Stimulated activated naive CD8-positive, alpha-beta T cell treated with anti-CD3 and anti-CD28 coated beads, Interleukin-15, amount 100 ng/mL, for 72 hours (primary cell): ENCODE data around the gene TRPM1.

ENCODE experiments used
- ATAC-seq: fragments of 150-1000 bp; cut with Tn5 transposase; 2 replicates; pipeline ENCODE4 v1.10.0; 2021; ENCODE audit warnings: mild to moderate bottlenecking, moderate library complexity
- DNase-seq, 2 donors: peaks; one replicate each; pipeline ENCODE4 v3.0.0; 2021 to 2022
- H3K27ac Mint-ChIP-seq, 2 donors: one replicate each; pipeline ENCODE4 v1.8.0; 2022; ENCODE audit warnings: mild to moderate bottlenecking in 2 of 2, mixed read lengths in 2 of 2, moderate library complexity in 2 of 2
- H3K27me3 Mint-ChIP-seq: one replicate; pipeline ENCODE4 v1.8.0; 2022; ENCODE audit warnings: mixed read lengths
- H3K4me1 Mint-ChIP-seq: one replicate; pipeline ENCODE4 v1.8.0; 2022; ENCODE audit warnings: mild to moderate bottlenecking, mixed read lengths
- H3K4me3 Mint-ChIP-seq, 2 donors: one replicate each; pipeline ENCODE4 v1.8.0; 2022; ENCODE audit warnings: mild to moderate bottlenecking in 2 of 2, mixed read lengths in 2 of 2, moderate library complexity in 1 of 2
- H3K9me3 Mint-ChIP-seq, 2 donors: one replicate each; pipeline ENCODE4 v1.8.0; 2022; ENCODE audit warnings: mixed read lengths in 2 of 2

TRPM1 gene

GRCh38 chr15:31101262-31102038 lies at the start of gene TRPM1:
Gene TRPM1 (minus strand): TSS chr15:31101725. CDS start chr15:31081355, 20,370 bp downstream.
- H3K27ac Mint-ChIP-seq: no peak within 1 kb of the TSS
- DNase-seq (no peak), ATAC-seq (no peak)
- no peaks in the 10 kb centered on the region for H3K4me1 Mint-ChIP-seq
- no peaks in the 10 kb centered on the region for H3K27me3 Mint-ChIP-seq
- H3K4me3 Mint-ChIP-seq: no peak within 1 kb of the TSS
- no peaks in the 10 kb centered on the region for H3K9me3 Mint-ChIP-seq

- ATAC-seq (no peak), DNase-seq (no peak)
- Mint-ChIP-seq H3K27me3 (no peaks in the 10 kb centered on the region), H3K4me3 (no peak overlapping the region), H3K27ac (peak overlapping the region in 1 of 2 donors; percentile 48), H3K9me3 (no peaks in the 10 kb centered on the region), H3K4me1 (peaks cover 7% of the 10 kb centered on the region)
Observed at GRCh38 chr15:31150732-31151231, 49.3 kb upstream of the TRPM1 start.

GRCh38 chr15:31149987-31150386 lies 48.5 kb upstream of the TRPM1 start:
- H3K9me3 Mint-ChIP-seq: no peaks in the 10 kb centered on the region
- no peak for DNase-seq
- H3K4me3 Mint-ChIP-seq: no peak overlapping the region
- H3K27ac Mint-ChIP-seq: no peak overlapping the region
- ATAC-seq: no peak
- peaks cover 7% of the 10 kb centered on the region for H3K4me1 Mint-ChIP-seq
- no peaks in the 10 kb centered on the region for H3K27me3 Mint-ChIP-seq

GRCh38 chr15:31149088-31149505 lies 47.6 kb upstream of the TRPM1 start:
- peaks cover 7% of the 10 kb centered on the region for H3K4me1 Mint-ChIP-seq
- H3K27me3 Mint-ChIP-seq: no peaks in the 10 kb centered on the region
- H3K27ac Mint-ChIP-seq: peak overlapping the region in 1 of 2 donors; percentile 64
- DNase-seq (no peak), ATAC-seq (no peak)
- no peak overlapping the region for H3K4me3 Mint-ChIP-seq
- H3K9me3 Mint-ChIP-seq: no peaks in the 10 kb centered on the region

GRCh38 chr15:31148297-31149087 lies 47.0 kb upstream of the TRPM1 start:
- Mint-ChIP-seq H3K9me3 (no peaks in the 10 kb centered on the region), H3K4me3 (no peak overlapping the region), H3K27me3 (no peaks in the 10 kb centered on the region), H3K27ac (peak overlapping the region in 1 of 2 donors; percentile 64), H3K4me1 (peaks cover 7% of the 10 kb centered on the region)
- DNase-seq (no peak), ATAC-seq (no peak)

- DNase-seq (no peak), ATAC-seq (no peak)
- peak overlapping the region in 1 of 2 donors; percentile 75 for H3K27ac Mint-ChIP-seq
- no peaks in the 10 kb centered on the region for H3K9me3 Mint-ChIP-seq
- H3K27me3 Mint-ChIP-seq: no peaks in the 10 kb centered on the region
- H3K4me1 Mint-ChIP-seq: peaks cover 7% of the 10 kb centered on the region
- H3K4me3 Mint-ChIP-seq: no peak overlapping the region
Observed at GRCh38 chr15:31147944-31148296, 46.4 kb upstream of the TRPM1 start.

GRCh38 chr15:31147456-31147855 lies 45.9 kb upstream of the TRPM1 start:
- peak overlapping the region in 1 of 2 donors; percentile 75 for H3K27ac Mint-ChIP-seq
- no peaks in the 10 kb centered on the region for H3K9me3 Mint-ChIP-seq
- no peaks in the 10 kb centered on the region for H3K27me3 Mint-ChIP-seq
- ATAC-seq (no peak), DNase-seq (no peak)
- no peak overlapping the region for H3K4me3 Mint-ChIP-seq
- H3K4me1 Mint-ChIP-seq: peaks cover 7% of the 10 kb centered on the region

- DNase-seq (no peak), ATAC-seq (no peak)
- H3K9me3 Mint-ChIP-seq: no peaks in the 10 kb centered on the region
- no peak overlapping the region for H3K27ac Mint-ChIP-seq
- peaks cover 7% of the 10 kb centered on the region for H3K4me1 Mint-ChIP-seq
- no peaks in the 10 kb centered on the region for H3K27me3 Mint-ChIP-seq
- H3K4me3 Mint-ChIP-seq: no peak overlapping the region
Observed at GRCh38 chr15:31145271-31145911, 43.9 kb upstream of the TRPM1 start.

GRCh38 chr15:31141792-31142191 lies 40.3 kb upstream of the TRPM1 start:
- Mint-ChIP-seq H3K4me1 (no peaks in the 10 kb centered on the region), H3K4me3 (no peak overlapping the region), H3K27ac (no peak overlapping the region), H3K27me3 (peaks cover 2% of the 10 kb centered on the region), H3K9me3 (no peaks in the 10 kb centered on the region)
- DNase-seq: no peak
- ATAC-seq: no peak

GRCh38 chr15:31136607-31137328 lies 35.2 kb upstream of the TRPM1 start:
- Mint-ChIP-seq H3K27me3 (peaks cover 8% of the 10 kb centered on the region), H3K4me3 (no peak overlapping the region), H3K9me3 (no peaks in the 10 kb centered on the region), H3K27ac (no peak overlapping the region), H3K4me1 (no peaks in the 10 kb centered on the region)
- ATAC-seq (no peak), DNase-seq (no peak)

- Mint-ChIP-seq H3K27me3 (peaks cover 8% of the 10 kb centered on the region), H3K9me3 (no peaks in the 10 kb centered on the region)
Observed at GRCh38 chr15:31136016-31136415, 34.5 kb upstream of the TRPM1 start.

GRCh38 chr15:31135523-31135922 lies 34.0 kb upstream of the TRPM1 start:
- H3K27ac Mint-ChIP-seq: no peak overlapping the region
- H3K9me3 Mint-ChIP-seq: no peaks in the 10 kb centered on the region
- peaks cover 8% of the 10 kb centered on the region for H3K27me3 Mint-ChIP-seq
- H3K4me1 Mint-ChIP-seq: no peaks in the 10 kb centered on the region
- DNase-seq (no peak), ATAC-seq (no peak)
- no peak overlapping the region for H3K4me3 Mint-ChIP-seq

More at GRCh38 chr15:31136016-31136415, 34.5 kb upstream of the TRPM1 start:
- ATAC-seq: no peak
- H3K4me1 Mint-ChIP-seq: no peaks in the 10 kb centered on the region
- no peak overlapping the region for H3K27ac Mint-ChIP-seq
- no peak overlapping the region for H3K4me3 Mint-ChIP-seq
- DNase-seq: no peak

- H3K4me1 Mint-ChIP-seq: no peaks in the 10 kb centered on the region
- H3K9me3 Mint-ChIP-seq: no peaks in the 10 kb centered on the region
- DNase-seq (no peak), ATAC-seq (no peak)
- H3K27ac Mint-ChIP-seq: no peak overlapping the region
- no peak overlapping the region for H3K4me3 Mint-ChIP-seq
- peaks cover 8% of the 10 kb centered on the region for H3K27me3 Mint-ChIP-seq
Observed at GRCh38 chr15:31133890-31134289, 32.4 kb upstream of the TRPM1 start.

- H3K9me3 Mint-ChIP-seq: no peaks in the 10 kb centered on the region
- H3K27me3 Mint-ChIP-seq: peaks cover 7% of the 10 kb centered on the region
- peak overlapping the region in 1 of 2 donors; percentile 63 for H3K27ac Mint-ChIP-seq
- DNase-seq (no peak), ATAC-seq (no peak)
- no peak overlapping the region for H3K4me3 Mint-ChIP-seq
- H3K4me1 Mint-ChIP-seq: no peaks in the 10 kb centered on the region
Observed at GRCh38 chr15:31131853-31132375, 30.4 kb upstream of the TRPM1 start.
